Parathyroid adenoma (tissue), 2 donors: ENCODE results near the gene SLC23A3.

Source experiments
- H2AFZ ChIP-seq: fragments of 300-600 bp; sonication (generic); one replicate; pipeline ENCODE4 v1.7.0; 2017; ENCODE audit warnings: antibody characterized with exemption, mild to moderate bottlenecking
- H3K27ac ChIP-seq: fragments of 300-600 bp; sonication (generic); one replicate; pipeline ENCODE4 v1.7.0; 2017
- H3K27me3 ChIP-seq: fragments of 300-600 bp; sonication (generic); one replicate; pipeline ENCODE4 v1.7.0; 2017; ENCODE audit warnings: low read length; ENCODE audit not compliant: control insufficient read depth, insufficient read depth
- H3K36me3 ChIP-seq: fragments of 300-600 bp; sonication (generic); one replicate; pipeline ENCODE4 v1.7.0; 2017; ENCODE audit warnings: low read length; ENCODE audit not compliant: control insufficient read depth, insufficient read depth
- H3K4me1 ChIP-seq: fragments of 300-600 bp; sonication (generic); one replicate; pipeline ENCODE4 v1.7.0; 2017; ENCODE audit warnings: control low read depth
- H3K4me2 ChIP-seq: fragments of 300-600 bp; sonication (generic); one replicate; pipeline ENCODE4 v1.7.0; 2017; ENCODE audit warnings: low read length
- H3K4me3 ChIP-seq: fragments of 300-600 bp; sonication (generic); one replicate; pipeline ENCODE4 v1.7.0; 2017; ENCODE audit warnings: low read depth, low read length
- H3K79me2 ChIP-seq: fragments of 300-600 bp; sonication (generic); one replicate; pipeline ENCODE4 v1.7.0; 2017; ENCODE audit warnings: control low read depth
- H3K9ac ChIP-seq: fragments of 300-600 bp; sonication (generic); one replicate; pipeline ENCODE4 v1.7.0; 2017; ENCODE audit warnings: mild to moderate bottlenecking
- H3K9me3 ChIP-seq: fragments of 300-600 bp; sonication (generic); one replicate; pipeline ENCODE4 v1.7.0; 2017; ENCODE audit warnings: low read length; ENCODE audit not compliant: control insufficient read depth
- CTCF ChIP-seq: fragments of 300-600 bp; sonication (generic); IDR thresholded peaks from one replicate; pipeline ENCODE4 v1.7.0; 2017; ENCODE audit warnings: antibody characterized with exemption, mild to moderate bottlenecking
- donor health status: primary hyperparathyroidism.

SLC23A3 gene

GRCh38 chr2:219197388-219197787, 27.6 kb upstream of the SLC23A3 start:
- Histone ChIP-seq H3K79me2 (no peaks in the 10 kb centered on the region), H3K4me2 (no peak overlapping the region), H3K27me3 (no peaks in the 10 kb centered on the region), H3K4me1 (peaks cover 4% of the 10 kb centered on the region), H3K36me3 (no peaks in the 10 kb centered on the region), H3K4me3 (no peak overlapping the region), H3K9me3 (no peaks in the 10 kb centered on the region), H2AFZ (no peak overlapping the region), H3K27ac (no peak overlapping the region), H3K9ac (no peak overlapping the region)
- no peak for TF ChIP-seq CTCF

- H3K4me3 ChIP-seq = no peak overlapping the region
- TF ChIP-seq CTCF = no peak
- H3K79me2 ChIP-seq = no peaks in the 10 kb centered on the region
- H3K27ac ChIP-seq = no peak overlapping the region
- H3K9me3 ChIP-seq = no peaks in the 10 kb centered on the region
- H2AFZ ChIP-seq = no peak overlapping the region
- no peak overlapping the region for H3K4me2 ChIP-seq
- no peaks in the 10 kb centered on the region for H3K27me3 ChIP-seq
- H3K4me1 ChIP-seq = no peaks in the 10 kb centered on the region
- no peaks in the 10 kb centered on the region for H3K36me3 ChIP-seq
- no peak overlapping the region for H3K9ac ChIP-seq
These were observed 17.1 kb upstream of the SLC23A3 start for GRCh38 chr2:219186754-219187456.

GRCh38 chr2:219184121-219184520, 14.3 kb upstream of the SLC23A3 start:
- no peak for TF ChIP-seq CTCF
- Histone ChIP-seq H3K9ac (no peak overlapping the region), H3K36me3 (no peaks in the 10 kb centered on the region), H2AFZ (no peak overlapping the region), H3K27ac (no peak overlapping the region), H3K27me3 (no peaks in the 10 kb centered on the region), H3K9me3 (no peaks in the 10 kb centered on the region), H3K4me2 (no peak overlapping the region), H3K4me3 (no peak overlapping the region), H3K79me2 (peaks cover 4% of the 10 kb centered on the region), H3K4me1 (peaks cover 6% of the 10 kb centered on the region)

- Histone ChIP-seq H3K4me2 (no peak overlapping the region), H3K9me3 (no peaks in the 10 kb centered on the region), H3K27ac (no peak overlapping the region), H3K79me2 (peaks cover 8% of the 10 kb centered on the region), H2AFZ (no peak overlapping the region), H3K4me1 (peaks cover 9% of the 10 kb centered on the region), H3K9ac (no peak overlapping the region), H3K36me3 (no peaks in the 10 kb centered on the region), H3K27me3 (no peaks in the 10 kb centered on the region), H3K4me3 (no peak overlapping the region)
- TF ChIP-seq CTCF = no peak
These were observed 13.4 kb upstream of the SLC23A3 start for GRCh38 chr2:219183151-219183772.
